ENCODE data around the gene SLC6A7.

The SLC6A7 gene

GRCh38 chr5:150146862-150147601 lies 42.8 kb upstream of the SLC6A7 start:
- H3K4me3 ChIP-seq (ENCODE audit: severe bottlenecking): no peak overlapping the region
- no peak for DNase-seq (ENCODE audit: low spot score)
- ATAC-seq (ENCODE audit: low read depth): no peak
- H3K9me3 ChIP-seq (ENCODE audit: severe bottlenecking): no peaks in the 10 kb centered on the region
- TF ChIP-seq CTCF (IDR thresholded peaks at IDR 0.05; ENCODE audit: poor library complexity, severe bottlenecking): no peak
- no peaks in the 10 kb centered on the region for H3K36me3 ChIP-seq (ENCODE audit: low read depth)
- no peak overlapping the region for H3K27ac ChIP-seq (ENCODE audit: poor library complexity, severe bottlenecking)
- H3K4me1 ChIP-seq (ENCODE audit: insufficient read depth, poor library complexity, severe bottlenecking): peaks cover 15% of the 10 kb centered on the region
- H3K27me3 ChIP-seq (ENCODE audit: insufficient read depth, poor library complexity, severe bottlenecking): no peaks in the 10 kb centered on the region

GRCh38 chr5:150147670-150148069 lies 42.2 kb upstream of the SLC6A7 start:
- no peaks in the 10 kb centered on the region for H3K9me3 ChIP-seq (ENCODE audit: severe bottlenecking)
- H3K36me3 ChIP-seq (ENCODE audit: low read depth): no peaks in the 10 kb centered on the region
- H3K27me3 ChIP-seq (ENCODE audit: insufficient read depth, poor library complexity, severe bottlenecking): no peaks in the 10 kb centered on the region
- no peak overlapping the region for H3K4me3 ChIP-seq (ENCODE audit: severe bottlenecking)
- DNase-seq (ENCODE audit: low spot score) (no peak), ATAC-seq (ENCODE audit: low read depth) (no peak)
- TF ChIP-seq CTCF (IDR thresholded peaks at IDR 0.05; ENCODE audit: poor library complexity, severe bottlenecking): no peak
- H3K4me1 ChIP-seq (ENCODE audit: insufficient read depth, poor library complexity, severe bottlenecking): peaks cover 11% of the 10 kb centered on the region
- no peak overlapping the region for H3K27ac ChIP-seq (ENCODE audit: poor library complexity, severe bottlenecking)

- ATAC-seq (ENCODE audit: low read depth) (no peak), DNase-seq (ENCODE audit: low spot score) (no peak)
- peaks cover 5% of the 10 kb centered on the region for H3K4me1 ChIP-seq (ENCODE audit: insufficient read depth, poor library complexity, severe bottlenecking)
- TF ChIP-seq CTCF (IDR thresholded peaks at IDR 0.05; ENCODE audit: poor library complexity, severe bottlenecking): no peak
- no peak overlapping the region for H3K27ac ChIP-seq (ENCODE audit: poor library complexity, severe bottlenecking)
- H3K27me3 ChIP-seq (ENCODE audit: insufficient read depth, poor library complexity, severe bottlenecking): no peaks in the 10 kb centered on the region
- no peaks in the 10 kb centered on the region for H3K36me3 ChIP-seq (ENCODE audit: low read depth)
- H3K4me3 ChIP-seq (ENCODE audit: severe bottlenecking): no peak overlapping the region
- no peaks in the 10 kb centered on the region for H3K9me3 ChIP-seq (ENCODE audit: severe bottlenecking)
Observed at GRCh38 chr5:150148117-150148927, 41.5 kb upstream of the SLC6A7 start.

- H3K36me3 ChIP-seq (ENCODE audit: low read depth): no peaks in the 10 kb centered on the region
- H3K9me3 ChIP-seq (ENCODE audit: severe bottlenecking): no peaks in the 10 kb centered on the region
- no peak for TF ChIP-seq CTCF (IDR thresholded peaks at IDR 0.05; ENCODE audit: poor library complexity, severe bottlenecking)
- no peak overlapping the region for H3K4me3 ChIP-seq (ENCODE audit: severe bottlenecking)
- no peaks in the 10 kb centered on the region for H3K4me1 ChIP-seq (ENCODE audit: insufficient read depth, poor library complexity, severe bottlenecking)
- H3K27ac ChIP-seq (ENCODE audit: poor library complexity, severe bottlenecking): no peak overlapping the region
- ATAC-seq (ENCODE audit: low read depth): no peak
- no peaks in the 10 kb centered on the region for H3K27me3 ChIP-seq (ENCODE audit: insufficient read depth, poor library complexity, severe bottlenecking)
- DNase-seq (ENCODE audit: low spot score): no peak
Observed at GRCh38 chr5:150149618-150150017, 40.2 kb upstream of the SLC6A7 start.

Data from RWPE2 (cell line).